HepG2 (cell line): Measurements from ENCODE around the gene OTUB2. TPM values are rescaled to one million over a fixed set of nuclear protein-coding genes. Genes with fewer than 3 reads are reported as not detected.

Source experiments
- ARHGAP35 ChIP-seq: sonication (generic); formaldehyde crosslinking; IDR thresholded peaks from 2 replicates; pipeline ENCODE4 v1.9.0; 2022; ENCODE audit warnings: mild to moderate bottlenecking, inconsistent platforms, moderate library complexity, missing genetic modification reagents, borderline replicate concordance
- CBX1 ChIP-seq: IDR thresholded peaks from one replicate; pipeline ENCODE4 v1.6.1; 2016; ENCODE audit warnings: antibody characterized with exemption, low read depth
- GFI1 ChIP-seq: sonication (generic); formaldehyde crosslinking; IDR thresholded peaks from 2 replicates; pipeline ENCODE4 v1.5.0; 2020; ENCODE audit warnings: missing genetic modification reagents, mild to moderate bottlenecking, borderline replicate concordance
- HMG20B ChIP-seq: conservative IDR thresholded peaks from 2 replicates; pipeline ENCODE4 v1.6.1; 2016; ENCODE audit warnings: missing genetic modification reagents, missing compliant biosample characterization
- HNF4A ChIP-seq: sonication (generic); formaldehyde crosslinking; IDR thresholded peaks from 2 replicates; pipeline ENCODE4 v1.4.0; 2020; ENCODE audit warnings: missing genetic modification reagents
- HOXA5 ChIP-seq: sonication (generic); formaldehyde crosslinking; IDR thresholded peaks from 2 replicates; pipeline ENCODE4 v1.4.0; 2020; ENCODE audit warnings: missing genetic modification reagents
- JUNB ChIP-seq: sonication (generic); formaldehyde crosslinking; IDR thresholded peaks from 2 replicates; pipeline ENCODE4 v1.8.0; 2022; ENCODE audit warnings: missing genetic modification reagents, mild to moderate bottlenecking, borderline replicate concordance
- JUND ChIP-seq: sonication (generic); formaldehyde crosslinking; IDR thresholded peaks from 2 replicates; pipeline ENCODE4 v1.8.0; 2022; ENCODE audit warnings: mild to moderate bottlenecking, missing genetic modification reagents
- MED1 ChIP-seq: sonication (generic); formaldehyde crosslinking; IDR thresholded peaks from 2 replicates; pipeline ENCODE4 v1.4.0; 2020; ENCODE audit warnings: missing genetic modification reagents
- NCOR1 ChIP-seq: fragments of 200-600 bp; sonication (generic); IDR thresholded peaks from 2 replicates; pipeline ENCODE4 v1.7.0; 2017; ENCODE audit warnings: antibody characterized with exemption, low read length, borderline replicate concordance
- NKX3-1 ChIP-seq: sonication (generic); formaldehyde crosslinking; IDR thresholded peaks from 2 replicates; pipeline ENCODE4 v1.5.0; 2020; ENCODE audit warnings: missing genetic modification reagents
- NR2F1 ChIP-seq, 2 experiments: fragments of 450-650 bp in 1 of 2; formaldehyde crosslinking in 1 of 2; IDR thresholded peaks; 2 replicates each; pipeline versions ENCODE4 v1.5.0 to v1.6.1; 2016 to 2020; ENCODE audit warnings: mild to moderate bottlenecking in 1 of 2, missing compliant biosample characterization in 1 of 2, missing genetic modification reagents in 1 of 2, moderate library complexity in 1 of 2
- PAWR ChIP-seq: sonication (generic); formaldehyde crosslinking; IDR thresholded peaks from 2 replicates; pipeline ENCODE4 v1.4.0; 2020; ENCODE audit warnings: missing genetic modification reagents, mild to moderate bottlenecking, borderline replicate concordance
- POGZ ChIP-seq: sonication (generic); formaldehyde crosslinking; IDR thresholded peaks from 2 replicates; pipeline ENCODE4 v1.4.0; 2020; ENCODE audit warnings: mild to moderate bottlenecking, missing genetic modification reagents
- POLR2AphosphoS5 ChIP-seq: IDR thresholded peaks from 2 replicates; pipeline ENCODE4 v1.6.1; 2012; ENCODE audit warnings: low read depth, low read length
- RAD21 ChIP-seq: fragments of 450-650 bp; formaldehyde crosslinking; IDR thresholded peaks from 2 replicates; pipeline ENCODE4 v1.5.0; 2020; ENCODE audit warnings: mild to moderate bottlenecking
- RARA ChIP-seq: IDR thresholded peaks from 2 replicates; pipeline ENCODE4 v1.6.1; 2016; ENCODE audit warnings: missing genetic modification reagents, missing compliant biosample characterization
- RXRA ChIP-seq: sonication (generic); formaldehyde crosslinking; IDR thresholded peaks from 2 replicates; pipeline ENCODE4 v1.5.1; 2020; ENCODE audit warnings: missing genetic modification reagents
- RXRB ChIP-seq: IDR thresholded peaks from 2 replicates; pipeline ENCODE4 v1.6.1; 2016; ENCODE audit warnings: borderline replicate concordance, missing genetic modification reagents, missing compliant biosample characterization
- SALL1 ChIP-seq: sonication (generic); formaldehyde crosslinking; IDR thresholded peaks from 2 replicates; pipeline ENCODE4 v1.8.0; 2022; ENCODE audit warnings: mild to moderate bottlenecking, missing genetic modification reagents
- SAP130 ChIP-seq: IDR thresholded peaks from 2 replicates; pipeline ENCODE4 v1.6.1; 2016; ENCODE audit warnings: low read depth
- SOX6 ChIP-seq, 2 experiments: fragments of 450-650 bp in 1 of 2; sonication (generic) in 1 of 2; formaldehyde crosslinking in 1 of 2; IDR thresholded peaks; 2 replicates each; pipeline versions ENCODE4 v1.4.0 to v1.6.1; 2017 to 2020; ENCODE audit warnings: antibody characterized with exemption in 1 of 2, mild to moderate bottlenecking in 1 of 2, missing genetic modification reagents in 1 of 2
- TBP ChIP-seq: sonication (generic); formaldehyde crosslinking; IDR thresholded peaks from 2 replicates; pipeline ENCODE4 v1.5.0; 2020; ENCODE audit warnings: missing genetic modification reagents
- ZBTB38 ChIP-seq: sonication (generic); formaldehyde crosslinking; IDR thresholded peaks from 2 replicates; pipeline ENCODE4 v1.5.1; 2020; ENCODE audit warnings: mild to moderate bottlenecking, missing genetic modification reagents
- ZFY ChIP-seq: sonication (generic); formaldehyde crosslinking; IDR thresholded peaks from 2 replicates; pipeline ENCODE4 v1.4.0; 2020; ENCODE audit warnings: missing genetic modification reagents
- ZHX1 ChIP-seq: sonication (generic); formaldehyde crosslinking; IDR thresholded peaks from 2 replicates; pipeline ENCODE4 v1.8.1; 2022; ENCODE audit warnings: low read depth, mild to moderate bottlenecking, missing genetic modification reagents
- ZMYM2 ChIP-seq: sonication (generic); formaldehyde crosslinking; IDR thresholded peaks from 2 replicates; pipeline ENCODE4 v1.8.0; 2022; ENCODE audit warnings: mild to moderate bottlenecking, missing genetic modification reagents
- ZMYM4 ChIP-seq: sonication (generic); formaldehyde crosslinking; IDR thresholded peaks from 2 replicates; pipeline ENCODE4 v1.8.1; 2023; ENCODE audit warnings: mild to moderate bottlenecking, missing genetic modification reagents
- ZNF33B ChIP-seq: sonication (generic); formaldehyde crosslinking; IDR thresholded peaks from 2 replicates; pipeline ENCODE4 v1.5.1; 2020; ENCODE audit warnings: mild to moderate bottlenecking, missing genetic modification reagents
- ZNF598 ChIP-seq: sonication (generic); formaldehyde crosslinking; IDR thresholded peaks from 2 replicates; pipeline ENCODE4 v1.5.1; 2020; ENCODE audit warnings: mild to moderate bottlenecking, missing genetic modification reagents, borderline replicate concordance
- ZNF614 ChIP-seq: IDR thresholded peaks from 2 replicates; pipeline ENCODE4 v1.6.1; 2018; ENCODE audit warnings: missing biosample characterization, missing genetic modification reagents, inconsistent platforms, borderline replicate concordance
- ZNF777 ChIP-seq: sonication (generic); formaldehyde crosslinking; IDR thresholded peaks from 2 replicates; pipeline ENCODE4 v1.4.0; 2020; ENCODE audit warnings: missing genetic modification reagents
- ZNF816 ChIP-seq: sonication (generic); formaldehyde crosslinking; IDR thresholded peaks from 2 replicates; pipeline ENCODE4 v1.8.0; 2022; ENCODE audit warnings: missing genetic modification reagents, mild to moderate bottlenecking, borderline replicate concordance
- polyA plus RNA-seq, 8 experiments: library from polyadenylated mRNA; depleted of rRNA in 3 of 8; stranded (reverse) in 7 of 8; unstranded in 1 of 8; fragments of >200 nt; fragmentation: Illumina TruSeq in 4 of 8; extraction: Trizol in 4 of 8; gene quantifications; 2 replicates each; pipeline versions ENCODE4 v1.2.1 to v1.2.3, GENCODE V29; 2011 to 2016; ENCODE audit warnings: low read depth in 4 of 8, missing spikeins in 1 of 8, mixed read lengths in 1 of 8; ENCODE audit not compliant: insufficient read depth in 1 of 8
- total RNA-seq, 5 experiments: library from RNA; depleted of rRNA; stranded (reverse); fragments of >200 nt; fragmentation: Illumina TruSeq; extraction: Trizol; gene quantifications; 2 replicates each; pipeline ENCODE4 v1.2.3, GENCODE V29; 2016; ENCODE audit warnings: low read depth in 1 of 5

Gene OTUB2
- total and polyA plus RNA-seq, 2 of the 13 experiments (the other 11 are each of a cell fraction or from before 2014, with no cell fraction given): 2.2 to 2.4 TPM

- peak; percentile 57 for TF ChIP-seq RARA (CRISPR knock-in tag)
- TF ChIP-seq ZNF777 (CRISPR knock-in tag): no peak
- no peak for TF ChIP-seq TBP (CRISPR knock-in tag)
- no peak for TF ChIP-seq ZNF33B
- TF ChIP-seq SOX6 (IDR thresholded peaks at IDR 0.05): no peak
- TF ChIP-seq SOX6 (CRISPR knock-in tag; IDR thresholded peaks at IDR 0.05): peak; percentile 38; the same call in 1 of the 2 replicates
- peak; percentile 27; the same call in 1 of the 2 replicates for TF ChIP-seq RXRB (CRISPR knock-in tag)
- TF ChIP-seq HMG20B (CRISPR knock-in tag): no peak
- no peak for TF ChIP-seq CBX1
- TF ChIP-seq ZFY (CRISPR knock-in tag): 0 out of 2 replicates have a peak, but pooled peaks have one; percentile 1
- 0 out of 2 replicates have a peak, but pooled peaks have one; percentile 29 for TF ChIP-seq HOXA5 (CRISPR knock-in tag)
- no peak for TF ChIP-seq ZHX1 (CRISPR knock-in tag)
- no peak for TF ChIP-seq ZNF614
- 0 out of 4 replicates have a peak, but pooled peaks of 1 of the 2 experiments have one; percentile 24 for TF ChIP-seq NR2F1 (CRISPR knock-in tag; IDR thresholded peaks at IDR 0.05)
- 0 out of 2 replicates have a peak, but pooled peaks have one; percentile 31 for TF ChIP-seq ZBTB38 (CRISPR knock-in tag)
- TF ChIP-seq MED1 (CRISPR knock-in tag): peak; percentile 56; the same call in 1 of the 2 replicates
- no peak for TF ChIP-seq PAWR (CRISPR knock-in tag)
- no peak for TF ChIP-seq POGZ (CRISPR knock-in tag)
- TF ChIP-seq GFI1 (CRISPR knock-in tag): no peak
- no peak for TF ChIP-seq RAD21 (CRISPR knock-in tag)
- no peak for TF ChIP-seq ZMYM4
- no peak for TF ChIP-seq ZNF598 (CRISPR knock-in tag)
- peak; percentile 88 for TF ChIP-seq HNF4A
- peak; percentile 91 for TF ChIP-seq SALL1 (CRISPR knock-in tag)
- no peak for TF ChIP-seq NKX3-1 (CRISPR knock-in tag)
- TF ChIP-seq ZNF816: no peak
- no peak for TF ChIP-seq RXRA (CRISPR knock-in tag)
- TF ChIP-seq ZMYM2 (CRISPR knock-in tag): no peak
- peak; percentile 37; the same call in 1 of the 2 replicates for TF ChIP-seq SAP130 (CRISPR knock-in tag)
- TF ChIP-seq JUNB (CRISPR knock-in tag): no peak
- no peak for TF ChIP-seq ARHGAP35 (CRISPR knock-in tag)
- TF ChIP-seq JUND: peak; percentile 62; the same call in 1 of the 2 replicates
- TF ChIP-seq POLR2AphosphoS5: no peak
- peak; percentile 27; the same call in 1 of the 2 replicates for TF ChIP-seq NCOR1
Observed at GRCh38 chr14:94004015-94004414, 22.1 kb upstream of the OTUB2 start (continued).
